NOMO-1 (cell line): ENCODE results near the gene SPATA6.
"Not testable (repeated sequence)": the region's sequence is repeated elsewhere in the genome, so short reads cannot be mapped to it uniquely, and the experiment has no call there.

Experiments used
- DNase-seq, 2 experiments: peaks; one replicate each; lab custom pipeline; 2025; ENCODE audit not compliant: unreplicated experiment in 2 of 2; lab: John Stamatoyannopoulos, UW

Gene SPATA6

DNA sequence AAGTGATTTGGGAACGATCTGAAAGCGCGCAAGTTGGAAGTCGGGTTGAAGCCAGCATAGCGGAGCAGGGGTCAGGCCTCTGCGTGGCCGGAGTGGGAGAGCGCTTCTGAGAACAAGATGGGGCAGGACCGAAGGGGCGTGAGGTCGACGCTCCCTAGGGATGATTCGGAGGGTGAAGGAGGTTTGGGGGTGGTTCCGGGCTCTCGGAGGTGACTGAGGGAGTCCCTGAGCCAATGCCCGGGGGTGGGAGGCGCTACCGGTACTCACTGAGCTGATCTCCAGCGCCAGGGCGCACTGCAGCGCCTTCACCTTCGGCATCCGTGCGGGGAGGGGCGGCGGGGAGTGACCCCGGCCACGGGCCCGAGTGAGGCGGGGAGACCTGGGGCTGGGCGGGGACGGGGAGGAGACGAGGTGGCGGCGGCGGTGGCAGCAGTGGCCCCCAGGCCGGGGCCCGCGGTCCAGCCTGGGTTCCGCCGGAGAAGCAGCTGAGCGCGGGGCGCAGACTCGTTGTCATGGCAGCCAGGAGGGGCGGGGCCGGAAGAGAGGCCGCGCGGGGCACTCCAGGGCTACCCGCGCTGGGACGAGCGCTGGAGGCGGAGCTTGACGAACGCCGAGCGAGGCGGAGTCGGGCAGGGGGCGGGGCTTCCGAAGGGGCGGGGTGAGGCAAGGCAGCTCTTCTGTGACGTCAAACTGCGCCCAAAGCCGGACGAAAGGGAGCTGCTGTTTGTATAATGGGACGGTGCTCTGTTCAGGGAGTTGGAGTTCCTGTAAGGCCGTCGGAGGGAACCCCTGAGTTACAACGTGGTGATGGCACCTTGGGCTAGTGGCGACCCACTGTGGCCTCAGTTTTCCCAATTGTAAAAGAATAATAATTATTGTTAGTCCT is at the start of gene SPATA6:
Gene SPATA6, minus strand, starts transcription at position 514 of the 886 bp plus-strand sequence. Its CDS starts 196 bp downstream, at position 318.
- peak; percentile 89 for DNase-seq

GRCh38 chr1:48519896-48520295 is 47.9 kb upstream of the SPATA6 start:
- DNase-seq = not testable (repeated sequence)

DNA sequence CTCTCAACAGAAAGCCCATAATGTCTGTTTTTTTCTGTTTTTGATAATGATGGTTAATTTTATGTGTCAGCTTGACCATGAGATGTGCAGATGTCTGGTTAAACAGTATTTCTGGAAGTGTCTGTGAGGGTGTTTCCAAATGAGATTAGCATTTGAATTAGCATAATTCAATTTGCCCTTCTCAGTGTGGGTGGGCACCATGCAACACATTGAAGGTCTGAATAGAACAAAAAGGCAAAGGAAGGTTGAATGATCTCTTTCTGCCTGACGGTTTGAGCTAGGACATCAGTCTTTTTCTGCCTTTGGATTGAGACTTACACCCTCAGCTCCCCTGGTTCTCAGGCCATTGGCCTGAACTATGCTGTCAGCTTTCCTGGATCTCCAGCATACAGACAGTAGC is 34.9 kb upstream of the SPATA6 start:
- DNase-seq = no peak

GRCh38 chr1:48500541-48501450 is 28.8 kb upstream of the SPATA6 start:
- DNase-seq = no peak

DNA sequence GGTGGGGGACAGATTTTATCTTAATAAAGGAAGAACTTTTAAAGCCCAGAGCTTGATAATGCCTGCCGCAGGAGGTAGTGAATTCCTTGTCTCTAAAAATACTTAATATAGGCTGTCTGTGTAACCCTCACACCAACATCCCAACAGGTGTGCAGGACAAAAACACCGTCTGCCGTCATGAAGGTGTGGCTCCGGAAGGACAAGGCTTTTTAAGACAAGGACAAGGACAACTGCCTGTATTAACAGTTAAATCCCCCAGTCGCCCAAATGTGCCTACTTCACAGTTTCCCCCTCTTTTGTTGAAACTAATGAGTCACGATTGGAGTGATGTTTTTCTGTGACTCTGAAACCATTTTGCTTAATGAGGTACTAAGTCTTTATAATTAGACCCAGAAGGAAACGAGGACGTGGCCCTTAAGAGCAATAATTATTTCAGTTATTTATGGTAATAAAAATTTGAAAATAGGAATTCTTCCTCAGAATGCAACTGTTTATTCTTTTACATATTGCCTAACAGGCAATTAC is 27.3 kb upstream of the SPATA6 start:
- no peak for DNase-seq

DNA sequence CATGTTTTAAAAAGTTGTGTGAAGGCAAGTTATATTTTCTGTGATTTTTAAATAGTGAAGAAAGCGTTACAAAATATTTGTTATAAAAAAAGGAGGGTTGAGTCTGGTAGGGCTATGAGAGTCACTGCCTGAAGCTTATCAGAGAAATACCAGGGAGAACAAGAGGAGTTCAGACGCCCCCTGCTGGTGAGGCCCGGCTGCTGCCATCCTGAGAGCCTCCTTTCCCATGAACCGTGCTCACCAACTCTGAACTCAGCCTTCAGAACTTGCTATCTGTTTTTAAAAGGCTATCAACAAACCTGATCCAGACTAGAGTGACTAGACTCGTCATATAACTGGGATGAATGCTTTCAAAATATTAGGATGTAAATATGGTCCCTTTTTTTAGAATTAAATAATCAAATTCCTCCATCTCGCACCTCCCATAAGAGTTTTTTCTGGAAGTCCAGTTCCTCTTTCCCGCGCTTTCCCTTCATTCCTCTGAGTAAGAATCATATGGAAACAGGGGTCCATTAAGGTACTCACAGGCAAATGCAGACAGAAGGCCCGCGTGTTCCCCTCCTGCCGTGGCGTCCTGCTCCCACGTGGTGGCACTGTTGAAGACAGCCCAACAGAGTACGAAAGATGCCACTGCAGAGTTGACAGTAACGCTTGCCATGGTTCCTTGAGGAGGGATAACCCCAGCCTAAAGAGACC is 26.2 kb upstream of the SPATA6 start:
- DNase-seq = peak; percentile 57 to 60

GRCh38 chr1:48495911-48496310 is 23.9 kb upstream of the SPATA6 start:
- no peak for DNase-seq

- DNase-seq = no peak
These were observed 23.2 kb upstream of the SPATA6 start for GRCh38 chr1:48495166-48495565.

GRCh38 chr1:48493970-48494769 is 22.2 kb upstream of the SPATA6 start:
- DNase-seq = no peak

DNA sequence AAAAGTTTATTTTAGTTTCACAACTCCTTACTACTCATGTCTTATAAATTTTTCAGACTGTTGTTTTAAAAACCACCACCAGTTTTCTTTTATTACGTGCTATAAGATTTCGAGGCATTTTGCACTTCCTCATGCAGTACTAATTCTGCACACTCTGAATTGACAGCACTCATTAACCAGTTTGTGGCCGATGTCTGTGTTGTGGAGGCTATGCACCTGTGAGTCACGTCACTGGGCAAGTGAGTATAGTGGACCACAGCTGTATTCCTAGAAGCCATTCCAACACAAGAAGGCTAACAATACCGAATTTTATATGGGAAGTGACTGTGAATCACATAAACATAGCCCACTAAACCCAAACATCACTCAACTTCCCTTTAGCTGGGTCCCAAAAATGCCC is 21.0 kb upstream of the SPATA6 start:
- peak in 1 of 2 experiments; percentile 1 for DNase-seq

DNA sequence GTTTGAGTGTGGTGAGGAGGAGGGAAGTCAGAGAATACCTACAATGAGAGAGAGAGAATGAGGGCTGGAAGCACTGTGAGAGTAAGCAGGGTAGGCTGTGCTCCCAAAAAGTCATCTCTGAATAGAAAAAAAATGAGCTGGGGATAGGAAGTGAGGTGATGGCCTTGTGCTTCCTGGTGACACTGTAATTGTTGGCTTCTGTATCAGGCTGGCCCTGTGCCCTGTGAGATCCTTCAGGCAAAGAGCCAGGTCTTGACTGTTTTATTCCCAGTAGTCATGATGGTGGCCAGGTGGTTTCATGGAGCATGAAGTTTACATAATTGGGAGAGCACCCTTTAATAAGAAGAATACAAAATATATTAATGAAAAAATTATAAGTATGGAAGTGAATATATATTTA is 20.4 kb upstream of the SPATA6 start:
- no peak for DNase-seq

DNA sequence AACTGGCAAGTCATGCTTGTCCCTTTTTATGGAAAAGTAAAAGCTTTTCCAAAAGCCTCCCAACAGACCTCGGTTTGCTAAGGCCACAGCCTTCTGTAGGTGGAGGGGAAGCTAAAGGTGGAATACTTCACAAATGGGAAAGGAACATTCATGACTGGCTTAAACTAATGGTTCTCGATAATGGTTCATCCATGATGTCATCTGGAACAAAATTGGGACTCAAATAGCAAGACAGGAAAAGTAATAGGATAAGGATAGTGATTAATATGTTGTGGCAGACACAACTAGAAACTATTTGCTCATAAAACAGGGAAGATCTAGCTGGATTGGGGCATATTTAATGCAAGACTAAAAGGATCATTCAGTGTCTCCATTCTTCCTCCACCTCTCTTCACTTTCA is 16.7 kb upstream of the SPATA6 start:
- no peak for DNase-seq

GRCh38 chr1:48480504-48480903 is 8.5 kb upstream of the SPATA6 start:
- no peak for DNase-seq

DNA sequence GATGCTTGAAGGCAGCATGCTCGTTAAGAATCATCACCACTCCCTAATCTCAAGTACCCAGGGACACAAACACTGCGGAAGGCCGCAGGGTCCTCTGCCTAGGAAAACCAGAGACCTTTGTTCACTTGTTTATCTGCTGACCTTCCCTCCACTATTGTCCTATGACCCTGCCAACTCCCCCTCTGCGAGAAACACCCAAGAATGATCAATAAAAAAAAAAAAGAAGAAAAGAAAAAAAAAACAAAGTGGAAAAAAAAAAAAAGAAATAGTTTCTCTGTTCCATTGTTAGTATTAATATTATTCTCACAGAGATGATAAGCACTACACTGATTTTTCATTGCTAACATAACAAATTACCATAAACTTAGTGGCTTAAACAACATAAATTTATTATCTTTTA is 8.0 kb upstream of the SPATA6 start:
- not testable (repeated sequence) for DNase-seq

DNA sequence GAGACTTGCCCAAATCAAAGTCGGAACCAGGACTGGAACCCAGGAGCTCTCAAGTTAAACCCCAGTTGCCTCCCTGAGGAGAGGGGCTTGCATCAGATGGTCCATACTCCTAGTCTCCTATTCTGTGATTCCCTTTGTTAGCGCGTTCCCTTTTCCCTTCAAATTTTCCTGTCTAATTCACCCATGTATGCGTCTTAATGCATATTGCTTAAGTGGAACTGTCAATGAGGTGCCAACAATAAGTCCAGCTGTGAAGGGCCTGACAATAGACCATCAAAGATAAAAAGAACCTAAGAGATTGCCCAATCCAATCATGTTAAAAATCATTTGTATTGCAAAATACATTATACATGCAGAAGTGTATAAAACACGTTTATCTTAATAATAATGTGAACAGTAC is 634 bp upstream of the SPATA6 start:
- peak in 1 of 2 experiments; percentile 41 for DNase-seq

DNA sequence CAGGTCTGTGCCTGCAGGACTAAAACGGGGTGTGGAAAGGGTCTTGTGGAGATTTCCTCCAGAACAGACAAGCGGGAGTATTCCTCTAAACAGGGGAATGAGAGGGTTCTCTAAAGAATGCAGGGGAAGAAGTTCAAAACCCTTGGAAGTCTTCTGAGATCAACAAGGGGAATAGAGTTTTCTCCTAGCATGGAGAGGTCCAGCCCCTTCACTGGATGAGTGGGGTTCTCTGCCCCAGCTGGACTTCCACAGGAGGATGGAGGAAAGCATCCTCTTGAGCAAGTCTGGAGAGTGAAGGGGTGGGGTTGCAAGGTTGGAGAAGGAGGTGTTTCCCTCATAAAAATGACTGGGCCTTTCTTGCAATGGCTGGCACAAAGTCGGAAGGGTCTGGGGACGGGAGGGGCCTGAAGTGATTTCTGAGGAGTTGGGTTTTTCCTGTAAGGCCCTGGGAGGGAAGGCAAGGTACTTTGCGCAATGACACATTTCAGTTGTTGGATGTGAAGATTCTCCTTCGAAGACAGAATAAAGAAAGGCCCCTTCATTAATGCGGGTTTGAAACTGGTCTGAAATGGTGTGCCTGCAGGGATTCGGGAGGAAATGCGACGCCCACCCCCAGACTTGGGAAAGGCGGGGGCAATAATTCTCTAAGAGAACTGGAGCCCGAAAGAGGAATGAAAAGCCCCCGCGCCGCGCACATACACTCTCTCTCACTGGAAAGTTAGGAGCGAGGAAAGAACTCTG is 884 bp downstream of the SPATA6 start:
- DNase-seq = no peak

DNA sequence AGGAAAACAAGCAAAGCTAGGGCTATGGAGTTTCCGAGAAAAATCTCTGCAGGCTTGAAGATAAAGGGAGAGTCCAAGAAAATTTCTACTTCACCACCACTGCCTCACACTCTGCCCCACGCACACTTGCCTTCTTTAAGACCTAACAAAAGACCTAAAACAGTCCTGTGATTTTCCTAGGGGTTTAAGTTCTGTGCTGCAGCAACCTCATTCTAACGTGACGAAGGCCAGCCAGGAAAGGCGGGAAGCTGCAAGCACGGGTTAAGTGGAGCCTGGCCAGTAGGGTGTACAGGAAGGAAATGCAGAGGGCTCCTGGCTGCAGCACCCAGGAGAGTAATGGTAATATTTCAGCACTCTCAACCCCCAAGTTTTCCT is 1.5 kb downstream of the SPATA6 start:
- DNase-seq = no peak

DNA sequence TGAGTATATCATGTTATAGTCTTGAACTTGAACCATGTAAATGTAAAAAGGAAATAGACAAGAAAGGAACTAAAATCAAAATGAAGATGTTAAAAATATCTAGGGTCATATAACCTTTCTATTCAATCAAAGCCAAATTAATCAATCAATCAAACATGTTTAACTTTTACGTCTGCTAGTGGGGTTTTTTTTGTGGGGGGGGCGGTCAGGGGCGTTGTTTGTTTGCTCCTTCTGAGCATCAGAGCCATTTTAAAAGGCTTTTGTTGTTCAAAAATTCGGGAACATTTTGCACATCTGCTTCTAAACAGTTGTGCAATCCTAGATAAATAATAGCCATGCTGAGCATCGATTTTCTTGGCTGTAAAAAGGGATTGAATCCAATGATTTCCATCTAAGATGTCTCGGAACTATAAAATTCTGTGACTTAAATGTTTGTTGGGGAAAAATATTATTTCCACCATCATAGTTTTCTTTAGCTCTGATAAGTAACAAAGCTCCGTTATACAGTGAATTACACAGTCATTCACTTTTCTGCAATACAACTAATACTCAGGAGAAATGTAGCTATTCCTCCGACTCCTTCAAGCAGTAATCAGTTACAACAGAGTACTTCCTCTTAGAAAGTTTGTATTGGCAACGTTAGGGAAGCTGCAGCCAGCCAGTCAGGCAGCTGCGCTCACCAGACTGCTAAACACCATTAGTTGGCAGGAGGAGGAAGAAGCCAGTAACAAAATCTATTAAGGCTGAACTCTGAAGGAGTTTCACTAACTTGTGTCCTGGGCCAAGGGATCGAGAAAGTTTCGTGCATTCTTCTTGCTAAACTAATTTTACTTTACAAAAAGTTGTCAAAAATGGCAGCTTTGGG is 2.2 kb downstream of the SPATA6 start:
- DNase-seq = peak; percentile 61 to 96
